ENCODE measurements around the gene GDI1. TPM values are rescaled to one million over a fixed set of nuclear protein-coding genes. Genes with fewer than 3 reads are reported as not detected.
A peak's percentile ranks its signal among the peaks of the same experiment; 100 is the strongest.

The GDI1 gene
- total and polyA plus RNA-seq, 9 of the 15 experiments (the other 6 are each of a cell fraction or from before 2014, with no cell fraction given) = 0.97 to 82.6 (median 37.5) TPM

GRCh38 chrX:154397888-154398667 is 38.9 kb upstream of the GDI1 start, which contains the start of gene RPL10 (continued):
- TF ChIP-seq TCF7L2 (IDR thresholded peaks at IDR 0.05; ENCODE audit: low read depth, low read length) = no peak
- 0 out of 2 replicates have a peak, but pooled peaks have one; percentile 18 for TF ChIP-seq USF2 (CRISPR knock-in tag; IDR thresholded peaks at IDR 0.05)
- TF ChIP-seq POLR2G (IDR thresholded peaks at IDR 0.05; ENCODE audit: low read depth, low read length) = peak; percentile 98
- TF ChIP-seq PTRF (tag; IDR thresholded peaks at IDR 0.05) = no peak
- TF ChIP-seq EGR1 (conservative IDR thresholded peaks at IDR 0.05) = peak; percentile 51
- no peak for TF ChIP-seq ZBTB40 (IDR thresholded peaks at IDR 0.05)
- 0 out of 2 replicates have a peak, but pooled peaks have one; percentile 47 for TF ChIP-seq ZBTB40 (CRISPR knock-in tag; IDR thresholded peaks at IDR 0.05)
- TF ChIP-seq ATF1 (CRISPR knock-in tag; IDR thresholded peaks at IDR 0.05) = peak; percentile 54; the same call in 1 of the 2 replicates
- peak; percentile 96 for TF ChIP-seq ATF1 (tag; IDR thresholded peaks at IDR 0.05)
- no peak for TF ChIP-seq POLR3G (IDR thresholded peaks at IDR 0.05; ENCODE audit: extremely low read depth, insufficient read length, insufficient replicate concordance)
- TF ChIP-seq E2F1 (CRISPR knock-in tag; IDR thresholded peaks at IDR 0.05) = 0 out of 2 replicates have a peak, but pooled peaks have one; percentile 27
- no peak for TF ChIP-seq HDAC1 (IDR thresholded peaks at IDR 0.05)
- TF ChIP-seq DDX20 (tag; IDR thresholded peaks at IDR 0.05; ENCODE audit: low read depth) = no peak
- TF ChIP-seq SLC30A9 (CRISPR knock-in tag; IDR thresholded peaks at IDR 0.05) = no peak
- no peak for TF ChIP-seq GABPB2 (CRISPR knock-in tag; conservative IDR thresholded peaks at IDR 0.05)
- TF ChIP-seq NCOA4 (IDR thresholded peaks at IDR 0.05; ENCODE audit: partially characterized antibody) = no peak
- peak; percentile 98 for TF ChIP-seq NRF1 (conservative IDR thresholded peaks at IDR 0.05 in 1 of 2, IDR thresholded peaks at IDR 0.05 in 1 of 2)
- no peak for TF ChIP-seq PURB (CRISPR knock-in tag; IDR thresholded peaks at IDR 0.05; ENCODE audit: low read depth)
